Cardiac septum (tissue), 1 donor: ENCODE results near the gene DOCK3. TPM values are rescaled to one million over a fixed set of nuclear protein-coding genes. Genes with fewer than 3 reads are reported as not detected.

ENCODE experiments used
- DNase-seq: peaks from one replicate; pipeline ENCODE4 v3.0.0-alpha.2; 2020; ENCODE audit warnings: low spot score
- intact Hi-C: fragments of 100-400 bp; cut with DNase I; formaldehyde crosslinking; loops from one replicate; pipeline ENCODE4 v1.14.0; 2022
- total RNA-seq: library from RNA; stranded (reverse); fragmentation: NEBNext Ultra II Directional; extraction: Animal tissue kit (Norgen Biotek cat#: 25700); gene quantifications from one replicate; pipeline ENCODE4 v1.2.1, GENCODE V29; 2021
- donor health status: DM: no; HTN: no; CAD: no.

Gene DOCK3
- total RNA-seq, 1 donor from 2014 or later = 6.1 TPM

GRCh38 chr3:51384055-51384725, 709.5 kb downstream of the DOCK3 start:
- no peak for DNase-seq
- intact Hi-C loops = loop anchor here (10.0 kb wide), 1 partner anchor 1019 kb away; no protein-coding TSS in a partner anchor

GRCh38 chr3:51384726-51385473, 710.2 kb downstream of the DOCK3 start, which contains the start of gene MANF:
TSS of gene MANF (plus strand) at chr3:51385291. CDS start at chr3:51385343, 52 bp downstream.
- intact Hi-C loops = loop anchor here (5.0 to 10.0 kb wide), 2 partner anchors 768 to 1020 kb away; partner anchors contain the start of gene MAPKAPK3
- peak; percentile 99 for DNase-seq

GRCh38 chr3:51385621-51386091, 710.9 kb downstream of the DOCK3 start:
- intact Hi-C loops = loop anchor here (5.0 to 10.0 kb wide), 2 partner anchors 768 to 1021 kb away; partner anchors contain the start of gene MAPKAPK3
- DNase-seq = peak; percentile 38

GRCh38 chr3:51386159-51386851, 711.6 kb downstream of the DOCK3 start:
- no peak for DNase-seq
- intact Hi-C loops = loop anchor here (5.0 to 10.0 kb wide), 2 partner anchors 769 to 1022 kb away; partner anchors contain the start of gene MAPKAPK3

GRCh38 chr3:51386852-51387229, 712.1 kb downstream of the DOCK3 start:
- DNase-seq = no peak

GRCh38 chr3:51387281-51387680, 712.6 kb downstream of the DOCK3 start:
- peak; percentile 65 for DNase-seq
- intact Hi-C loops = loop anchor here (5.0 to 10.0 kb wide), 2 partner anchors 770 to 1022 kb away; partner anchors contain the start of gene MAPKAPK3

More at GRCh38 chr3:51386852-51387229, 712.1 kb downstream of the DOCK3 start:
- intact Hi-C loops = loop anchor here (5.0 to 10.0 kb wide), 2 partner anchors 770 to 1022 kb away; partner anchors contain the start of gene MAPKAPK3

GRCh38 chr3:51388286-51389029, 713.7 kb downstream of the DOCK3 start:
- intact Hi-C loops = loop anchor here (5.0 to 10.0 kb wide), 2 partner anchors 771 to 1024 kb away; partner anchors contain the start of gene MAPKAPK3
- peak; percentile 33 for DNase-seq

- intact Hi-C loops = loop anchor here (2.0 to 10.0 kb wide), 5 partner anchors 109 to 1025 kb away; partner anchors contain the start of genes C3orf18, HEMK1 and MAPKAPK3
- DNase-seq = peak; percentile 79
These were observed 714.9 kb downstream of the DOCK3 start for GRCh38 chr3:51389423-51390183.

- peak; percentile 43 for DNase-seq
- intact Hi-C loops = loop anchor here (2.0 to 5.0 kb wide), 3 partner anchors 108 to 823 kb away; partner anchors contain the start of genes C3orf18 and HEMK1
These were observed 715.7 kb downstream of the DOCK3 start for GRCh38 chr3:51390246-51391074.

- intact Hi-C loops = loop anchor here (2.0 to 5.0 kb wide), 3 partner anchors 108 to 824 kb away; partner anchors contain the start of genes C3orf18 and HEMK1
- peak; percentile 99 for DNase-seq
These were observed 716.4 kb downstream of the DOCK3 start, which contains the start of gene RBM15B for GRCh38 chr3:51391075-51391565. TSS of gene RBM15B (plus strand) at chr3:51391285. CDS start at chr3:51391400, 115 bp downstream.

GRCh38 chr3:51391566-51392354, 717.0 kb downstream of the DOCK3 start:
- intact Hi-C loops = loop anchor here (2.0 to 5.0 kb wide), 3 partner anchors 107 to 824 kb away; partner anchors contain the start of genes C3orf18 and HEMK1
- DNase-seq = peak; percentile 71

GRCh38 chr3:51392355-51393133, 717.8 kb downstream of the DOCK3 start:
- DNase-seq = peak; percentile 68
- intact Hi-C loops = loop anchor here (5.0 kb wide), 2 partner anchors 290 to 825 kb away; partner anchors contain the start of genes C3orf18 and HEMK1

GRCh38 chr3:51393134-51393495, 718.4 kb downstream of the DOCK3 start:
- intact Hi-C loops = loop anchor here (5.0 kb wide), 2 partner anchors 289 to 826 kb away; partner anchors contain the start of genes C3orf18 and HEMK1
- peak; percentile 66 for DNase-seq

GRCh38 chr3:51393564-51393963, 718.8 kb downstream of the DOCK3 start:
- intact Hi-C loops = loop anchor here (5.0 kb wide), 2 partner anchors 289 to 826 kb away; partner anchors contain the start of genes C3orf18 and HEMK1
- no peak for DNase-seq

GRCh38 chr3:51394541-51394940, 719.8 kb downstream of the DOCK3 start:
- intact Hi-C loops = loop anchor here (5.0 kb wide), 2 partner anchors 288 to 827 kb away; partner anchors contain the start of genes C3orf18 and HEMK1

More at GRCh38 chr3:51394541-51394940, 719.8 kb downstream of the DOCK3 start:
- peak; percentile 69 for DNase-seq
